ENCODE data around the gene A1BG.

DNA sequence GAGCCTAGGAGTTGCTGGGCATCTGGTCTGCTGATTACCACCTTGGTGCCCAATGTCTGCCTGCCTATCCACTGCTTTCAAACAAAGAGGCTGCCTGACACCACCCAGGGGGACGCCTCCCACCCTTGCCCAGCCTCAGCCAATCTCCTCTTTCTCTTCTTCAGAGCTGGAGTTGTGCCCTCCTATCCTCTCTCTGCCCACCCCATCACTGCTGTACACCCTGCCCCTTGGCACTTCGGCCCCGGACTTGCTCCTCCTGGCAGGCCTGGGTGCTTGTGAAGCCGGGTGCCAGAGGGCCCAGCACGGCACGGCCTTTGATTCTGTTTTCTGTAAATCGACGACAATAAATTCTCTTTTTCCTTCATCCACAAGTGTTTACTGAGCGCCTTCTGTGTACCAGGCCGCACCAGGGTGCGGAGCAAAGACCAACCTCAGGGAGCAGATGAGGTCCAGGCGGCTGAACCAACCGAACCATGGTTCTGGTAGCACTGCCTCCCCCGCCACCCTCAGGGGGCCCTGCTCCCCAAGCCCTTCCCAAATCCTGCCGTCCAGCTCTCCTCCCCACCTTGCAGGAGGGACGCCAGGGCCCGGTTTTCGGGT lies 47.1 kb upstream of the A1BG start:
- TF ChIP-seq, protein P1, sequence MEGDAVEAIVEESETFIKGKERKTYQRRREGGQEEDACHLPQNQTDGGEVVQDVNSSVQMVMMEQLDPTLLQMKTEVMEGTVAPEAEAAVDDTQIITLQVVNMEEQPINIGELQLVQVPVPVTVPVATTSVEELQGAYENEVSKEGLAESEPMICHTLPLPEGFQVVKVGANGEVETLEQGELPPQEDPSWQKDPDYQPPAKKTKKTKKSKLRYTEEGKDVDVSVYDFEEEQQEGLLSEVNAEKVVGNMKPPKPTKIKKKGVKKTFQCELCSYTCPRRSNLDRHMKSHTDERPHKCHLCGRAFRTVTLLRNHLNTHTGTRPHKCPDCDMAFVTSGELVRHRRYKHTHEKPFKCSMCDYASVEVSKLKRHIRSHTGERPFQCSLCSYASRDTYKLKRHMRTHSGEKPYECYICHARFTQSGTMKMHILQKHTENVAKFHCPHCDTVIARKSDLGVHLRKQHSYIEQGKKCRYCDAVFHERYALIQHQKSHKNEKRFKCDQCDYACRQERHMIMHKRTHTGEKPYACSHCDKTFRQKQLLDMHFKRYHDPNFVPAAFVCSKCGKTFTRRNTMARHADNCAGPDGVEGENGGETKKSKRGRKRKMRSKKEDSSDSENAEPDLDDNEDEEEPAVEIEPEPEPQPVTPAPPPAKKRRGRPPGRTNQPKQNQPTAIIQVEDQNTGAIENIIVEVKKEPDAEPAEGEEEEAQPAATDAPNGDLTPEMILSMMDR (conservative IDR thresholded peaks at IDR 0.05): no peak
- TF ChIP-seq ZFX (IDR thresholded peaks at IDR 0.05): peak; percentile 34; the same call in 1 of the 2 replicates
